GM12875 (cell line): ENCODE measurements around the gene SUCLG2.

ENCODE experiments used
- H3K4me3 ChIP-seq: one replicate; pipeline ENCODE4 v1.5.1; 2011; ENCODE audit warnings: low read depth, low read length, control low read depth
- CTCF ChIP-seq: IDR thresholded peaks from 2 replicates; pipeline ENCODE4 v1.5.1; 2011; ENCODE audit warnings: low read depth, mild to moderate bottlenecking, control low read depth, inconsistent platforms, low read length, moderate library complexity, borderline replicate concordance; ENCODE audit not compliant: insufficient read depth

The SUCLG2 gene

GRCh38 chr3:67635257-67635656 is 19.2 kb downstream of the SUCLG2 start:
- no peak for TF ChIP-seq CTCF
- H3K4me3 ChIP-seq: no peak overlapping the region

- no peak overlapping the region for H3K4me3 ChIP-seq
- no peak for TF ChIP-seq CTCF
Measured at GRCh38 chr3:67630666-67631362, 23.6 kb downstream of the SUCLG2 start.

GRCh38 chr3:67624687-67625086 is 29.7 kb downstream of the SUCLG2 start:
- H3K4me3 ChIP-seq: no peak overlapping the region
- TF ChIP-seq CTCF: no peak

- no peak overlapping the region for H3K4me3 ChIP-seq
- no peak for TF ChIP-seq CTCF
Measured at GRCh38 chr3:67624078-67624477, 30.3 kb downstream of the SUCLG2 start.

- no peak overlapping the region for H3K4me3 ChIP-seq
- no peak for TF ChIP-seq CTCF
Measured at GRCh38 chr3:67622652-67623051, 31.8 kb downstream of the SUCLG2 start.

- TF ChIP-seq CTCF: no peak
Measured at GRCh38 chr3:67620869-67621268, 33.5 kb downstream of the SUCLG2 start.

GRCh38 chr3:67619991-67620390 is 34.4 kb downstream of the SUCLG2 start:
- TF ChIP-seq CTCF: no peak
- no peak overlapping the region for H3K4me3 ChIP-seq

More at GRCh38 chr3:67620869-67621268, 33.5 kb downstream of the SUCLG2 start:
- no peak overlapping the region for H3K4me3 ChIP-seq
